Kidney (tissue), 14 donors: ENCODE measurements around the gene SMIM20. TPM values are rescaled to one million over a fixed set of nuclear protein-coding genes. Genes with fewer than 3 reads are reported as not detected.

Source experiments
- DNase-seq, 5 donors: peaks; one replicate each; pipeline ENCODE4 v3.0.0-alpha.2; 2013 to 2020
- FAIRE-seq: peaks from 2 replicates; lab custom pipeline; 2012; peaks lifted over from hg19 to GRCh38; lab: Jason Lieb, UNC
- H3K27ac ChIP-seq, 2 donors: one replicate each; pipeline ENCODE4 v1.7.0; 2013; ENCODE audit warnings: low read depth in 2 of 2, low read length in 2 of 2, inconsistent platforms in 1 of 2
- H3K27me3 ChIP-seq: one replicate; pipeline ENCODE4 v1.7.1; 2013; ENCODE audit warnings: low read length, inconsistent platforms; ENCODE audit not compliant: control insufficient read depth, insufficient read depth
- H3K36me3 ChIP-seq, 3 donors: one replicate each; pipeline versions ENCODE4 v1.7.0 to v1.7.1; 2013; ENCODE audit warnings: low read length in 3 of 3, control low read depth in 1 of 3, inconsistent platforms in 1 of 3; ENCODE audit not compliant: insufficient read depth in 3 of 3, control insufficient read depth in 2 of 3
- H3K4me1 ChIP-seq, 3 donors: one replicate each; pipeline versions ENCODE4 v1.7.0 to v1.7.1; 2013; ENCODE audit warnings: low read length in 3 of 3, inconsistent platforms in 1 of 3, low read depth in 1 of 3; ENCODE audit not compliant: control insufficient read depth in 2 of 3, insufficient read depth in 2 of 3
- H3K4me3 ChIP-seq, 3 donors: one replicate each; pipeline versions ENCODE4 v1.7.0 to v1.8.1; 2013; ENCODE audit warnings: low read length in 3 of 3, control low read depth in 1 of 3, inconsistent platforms in 1 of 3
- H3K9ac ChIP-seq, 3 donors: one replicate each; pipeline versions ENCODE4 v1.7.0 to v1.7.1; 2013; ENCODE audit warnings: low read length in 3 of 3, control low read depth in 1 of 3, inconsistent platforms in 1 of 3
- H3K9me3 ChIP-seq, 3 donors: one replicate each; pipeline versions ENCODE4 v1.7.0 to v1.7.1; 2013; ENCODE audit warnings: low read length in 3 of 3, control low read depth in 1 of 3, inconsistent platforms in 1 of 3; ENCODE audit not compliant: control insufficient read depth in 2 of 3, insufficient read depth in 1 of 3
- intact Hi-C: fragments of 100-400 bp; cut with DNase I; formaldehyde crosslinking; loops from one replicate; pipeline ENCODE4 v1.11.1; 2022
- polyA plus RNA-seq: library from polyadenylated mRNA; stranded (reverse); fragments of 350-450 nt; fragmentation: Illumina TruSeq; extraction: RNeasy Lipid Tissue Mini Kit (QIAGEN cat#74804); gene quantifications from one replicate; pipeline ENCODE4 v1.2.3, GENCODE V29; 2014; ENCODE audit warnings: low read depth, low replicate concordance; ENCODE audit not compliant: insufficient read depth
- total RNA-seq: library from RNA; stranded (reverse); fragmentation: NEBNext Ultra II Directional; extraction: Animal tissue kit (Norgen Biotek cat#: 25700); gene quantifications from one replicate; pipeline ENCODE4 v1.2.1, GENCODE V29; 2021
- TF ChIP-seq, protein P1 (sequence below): IDR thresholded peaks from 3 replicates; pipeline ENCODE4 v1.5.1; 2012; ENCODE audit warnings: mild to moderate bottlenecking, moderate library complexity, borderline replicate concordance; ENCODE audit not compliant: insufficient read depth; ENCODE audit errors: extremely low read depth
- donor health status: control.
- donor health status: control.
- donor health status: control.
- donor health status: control.
- donor health status: control.
- donor health status: DM: yes; HTN: yes; CAD: no.
- donor health status: Normal renal cell carcinoma (clear cell type).

Gene SMIM20
- total and polyA plus RNA-seq, 2 donors from 2014 or later, result 23.8 to 97.2 TPM

- Histone ChIP-seq H3K9ac (no peak overlapping the region), H3K9me3 (no peaks in the 10 kb centered on the region), H3K27me3 (no peaks in the 10 kb centered on the region), H3K4me1 (no peaks in the 10 kb centered on the region), H3K4me3 (no peak overlapping the region), H3K27ac (no peak overlapping the region), H3K36me3 (peaks cover 0 to 2% (median 0%) of the 10 kb centered on the region in 3 donors)
- no peak for FAIRE-seq
- intact Hi-C loops, result no loop called here
- TF ChIP-seq, protein P1, sequence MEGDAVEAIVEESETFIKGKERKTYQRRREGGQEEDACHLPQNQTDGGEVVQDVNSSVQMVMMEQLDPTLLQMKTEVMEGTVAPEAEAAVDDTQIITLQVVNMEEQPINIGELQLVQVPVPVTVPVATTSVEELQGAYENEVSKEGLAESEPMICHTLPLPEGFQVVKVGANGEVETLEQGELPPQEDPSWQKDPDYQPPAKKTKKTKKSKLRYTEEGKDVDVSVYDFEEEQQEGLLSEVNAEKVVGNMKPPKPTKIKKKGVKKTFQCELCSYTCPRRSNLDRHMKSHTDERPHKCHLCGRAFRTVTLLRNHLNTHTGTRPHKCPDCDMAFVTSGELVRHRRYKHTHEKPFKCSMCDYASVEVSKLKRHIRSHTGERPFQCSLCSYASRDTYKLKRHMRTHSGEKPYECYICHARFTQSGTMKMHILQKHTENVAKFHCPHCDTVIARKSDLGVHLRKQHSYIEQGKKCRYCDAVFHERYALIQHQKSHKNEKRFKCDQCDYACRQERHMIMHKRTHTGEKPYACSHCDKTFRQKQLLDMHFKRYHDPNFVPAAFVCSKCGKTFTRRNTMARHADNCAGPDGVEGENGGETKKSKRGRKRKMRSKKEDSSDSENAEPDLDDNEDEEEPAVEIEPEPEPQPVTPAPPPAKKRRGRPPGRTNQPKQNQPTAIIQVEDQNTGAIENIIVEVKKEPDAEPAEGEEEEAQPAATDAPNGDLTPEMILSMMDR, result no peak
- no peak for DNase-seq
These were observed 13.6 kb downstream of the SMIM20 start for GRCh38 chr4:25927361-25928195.

GRCh38 chr4:25928379-25929297, 14.6 kb downstream of the SMIM20 start:
- no peak for FAIRE-seq
- intact Hi-C loops, result no loop called here
- Histone ChIP-seq H3K9me3 (no peaks in the 10 kb centered on the region), H3K4me3 (no peak overlapping the region), H3K27ac (no peak overlapping the region), H3K36me3 (peaks cover 0 to 2% (median 0%) of the 10 kb centered on the region in 3 donors), H3K27me3 (no peaks in the 10 kb centered on the region), H3K4me1 (no peaks in the 10 kb centered on the region), H3K9ac (no peak overlapping the region)
- TF ChIP-seq, protein P1, result no peak
- DNase-seq, result no peak

GRCh38 chr4:25929298-25929686, 15.3 kb downstream of the SMIM20 start:
- Histone ChIP-seq H3K9me3 (no peaks in the 10 kb centered on the region), H3K27ac (no peak overlapping the region), H3K4me1 (no peaks in the 10 kb centered on the region), H3K4me3 (no peak overlapping the region), H3K36me3 (no peaks in the 10 kb centered on the region), H3K9ac (no peak overlapping the region), H3K27me3 (no peaks in the 10 kb centered on the region)
- TF ChIP-seq, protein P1, result no peak
- FAIRE-seq (no peak), DNase-seq (no peak)
- intact Hi-C loops, result no loop called here
